HG03095 (cell line): Measurements from ENCODE around the gene MISP3.

Experiments used
- ATAC-seq: cut with Tn5 transposase; IDR thresholded peaks from one replicate; pipeline ENCODE4 v1.9.1; 2021; ENCODE audit warnings: moderate library complexity; ENCODE audit not compliant: unreplicated experiment

MISP3 gene

GRCh38 chr19:14101003-14101545 is 28.5 kb downstream of the MISP3 start:
- no peak for ATAC-seq

DNA sequence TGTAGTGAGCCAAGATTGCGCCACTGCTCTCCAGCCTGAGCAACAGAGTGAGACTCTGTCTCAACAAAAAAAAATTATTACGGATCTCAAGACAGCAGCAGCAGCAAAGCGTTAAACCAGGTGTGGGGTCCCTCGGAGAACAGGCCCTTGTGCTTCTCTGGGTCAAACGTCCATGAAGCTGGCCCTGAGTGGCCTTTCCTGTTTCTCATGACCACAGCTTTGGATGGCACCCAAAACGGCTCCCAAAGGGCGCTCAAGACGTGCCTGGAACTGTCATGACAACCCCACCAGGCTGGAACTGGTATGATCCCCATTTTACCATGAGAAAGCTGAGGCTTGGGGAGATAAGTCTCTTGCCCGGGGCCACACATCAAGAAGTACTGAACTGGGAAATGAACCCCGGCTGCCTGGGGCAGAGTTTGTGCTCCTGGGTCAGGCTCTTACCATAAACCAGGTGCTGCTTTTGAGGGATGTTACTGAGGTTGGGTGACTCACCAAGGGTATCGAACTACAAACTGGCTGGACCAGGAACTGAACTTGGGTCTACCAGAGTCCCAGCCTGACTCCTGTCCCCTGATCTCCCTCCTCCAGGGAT is 29.6 kb downstream of the MISP3 start:
- ATAC-seq, result no peak

- no peak for ATAC-seq
Measured at GRCh38 chr19:14102756-14103155, 30.2 kb downstream of the MISP3 start.

- ATAC-seq, result no peak
Measured at GRCh38 chr19:14103310-14103709, 30.7 kb downstream of the MISP3 start.

DNA sequence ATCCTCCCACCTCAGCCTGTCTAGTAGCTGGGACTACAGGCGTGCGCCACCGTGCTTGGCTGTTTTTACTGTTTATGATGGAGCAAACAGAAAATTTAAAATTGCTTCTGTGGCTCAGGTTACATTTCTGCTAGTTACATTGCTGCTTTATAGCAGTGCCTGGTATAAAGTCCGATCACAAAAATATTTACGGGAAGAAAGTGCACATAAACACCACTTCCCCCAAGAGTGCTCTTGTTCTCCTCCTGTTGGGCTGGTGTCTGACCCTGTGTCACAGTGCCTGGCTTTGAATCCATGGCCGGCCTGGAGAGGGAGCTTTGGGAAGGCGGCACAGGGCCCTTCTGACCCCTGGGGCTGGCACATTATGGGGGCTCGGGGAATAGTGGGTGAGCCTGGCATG is 33.1 kb downstream of the MISP3 start:
- no peak for ATAC-seq

DNA sequence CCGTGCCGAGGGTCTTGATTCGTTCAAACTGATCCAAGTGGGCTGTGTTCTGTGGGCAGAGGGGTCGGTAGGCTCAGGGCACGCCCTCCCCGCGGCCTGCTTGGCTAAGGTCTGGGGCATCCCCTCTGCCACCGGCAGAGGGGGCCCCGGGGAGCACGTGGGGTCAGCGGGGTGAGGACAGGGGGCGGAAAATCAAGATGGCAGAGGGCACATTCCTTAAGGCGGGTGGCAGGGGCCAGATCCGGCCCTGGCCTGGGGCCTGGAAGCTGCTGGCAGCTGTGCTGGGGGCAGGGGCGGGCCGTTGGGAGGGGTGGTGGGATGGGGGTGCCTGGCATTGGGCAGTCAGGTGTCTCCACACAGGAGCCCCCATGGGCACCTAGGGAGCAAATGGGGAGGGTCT is 34.3 kb downstream of the MISP3 start:
- ATAC-seq, result no peak

DNA sequence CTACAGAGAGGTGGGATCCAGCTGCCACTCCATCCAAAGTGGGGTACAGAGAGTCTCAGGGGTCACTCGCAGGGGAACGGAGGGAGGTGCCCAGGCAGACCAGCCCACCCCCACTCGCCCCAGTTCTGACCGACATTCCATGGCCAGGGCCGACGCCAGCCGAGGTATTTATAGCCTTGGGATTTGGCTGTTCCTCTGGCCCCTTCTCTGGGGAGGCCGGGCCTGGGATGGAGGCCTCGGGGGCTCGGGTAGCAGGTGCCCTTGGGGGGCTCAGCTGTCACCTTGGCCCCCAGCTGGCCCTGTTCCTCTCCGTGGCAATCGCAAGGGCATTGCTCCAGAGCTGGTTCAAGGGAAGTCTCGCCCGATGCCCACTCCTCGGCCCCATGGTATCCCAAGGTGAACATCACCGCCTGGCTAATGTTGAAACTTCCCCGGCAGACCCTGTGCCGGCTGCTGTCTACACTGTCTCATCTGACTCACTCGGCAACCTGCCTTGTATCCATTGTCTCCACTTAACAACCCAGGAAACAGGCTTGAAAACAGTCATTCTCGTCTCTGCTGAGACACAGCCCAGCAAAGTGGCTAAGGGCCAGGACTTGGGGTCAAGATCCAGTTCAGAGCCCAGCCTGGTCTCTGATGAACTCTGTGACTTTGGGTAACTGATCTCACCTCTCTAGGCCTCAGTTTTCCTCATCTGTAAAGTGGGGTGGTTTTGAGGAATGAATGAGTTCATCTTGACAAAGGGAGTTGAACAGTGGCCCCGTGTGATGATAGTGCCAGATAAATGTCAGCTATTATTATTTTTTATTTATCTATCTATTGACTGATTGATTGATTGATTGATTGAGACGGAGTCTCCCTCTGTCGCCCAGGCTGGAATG is 35.2 kb downstream of the MISP3 start:
- ATAC-seq, result no peak

GRCh38 chr19:14110650-14111049 is 38.1 kb downstream of the MISP3 start:
- ATAC-seq, result no peak

- no peak for ATAC-seq
Measured at GRCh38 chr19:14111486-14111885, 38.9 kb downstream of the MISP3 start.

- no peak for ATAC-seq
Measured at GRCh38 chr19:14112051-14112808, 39.6 kb downstream of the MISP3 start.

GRCh38 chr19:14112809-14113385 is 40.3 kb downstream of the MISP3 start:
- no peak for ATAC-seq

DNA sequence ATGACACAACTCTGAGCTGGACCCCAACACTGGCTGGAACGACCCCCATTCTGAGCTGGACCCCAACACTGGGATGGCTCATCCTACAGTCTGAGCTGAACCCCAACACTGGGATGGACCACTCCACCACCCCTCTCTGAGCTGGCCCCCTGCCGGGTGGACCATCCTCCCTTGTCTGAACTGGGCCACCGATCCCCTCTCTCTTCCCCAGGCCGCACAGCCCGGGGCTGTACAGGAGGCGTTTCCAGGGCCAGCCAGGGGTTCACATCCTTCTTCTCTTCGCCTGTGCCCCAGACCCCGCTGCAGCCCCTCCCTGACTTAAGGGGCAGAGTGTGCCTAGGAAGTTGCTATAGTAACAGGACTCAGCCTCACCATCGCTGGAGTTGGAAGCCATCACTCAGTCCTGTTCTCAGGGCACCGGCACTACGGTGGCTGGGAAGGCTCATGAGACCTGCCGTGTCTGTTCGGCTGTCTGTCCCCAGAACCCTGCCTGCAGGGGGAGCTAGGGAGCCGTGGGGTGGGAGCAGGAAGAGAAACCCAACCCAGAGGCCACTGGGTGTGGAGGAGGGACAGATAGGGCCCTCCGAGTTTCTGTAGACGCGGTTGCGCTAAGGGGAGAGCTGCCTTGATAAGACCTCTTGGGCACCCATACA is 41.3 kb downstream of the MISP3 start:
- ATAC-seq, result no peak

DNA sequence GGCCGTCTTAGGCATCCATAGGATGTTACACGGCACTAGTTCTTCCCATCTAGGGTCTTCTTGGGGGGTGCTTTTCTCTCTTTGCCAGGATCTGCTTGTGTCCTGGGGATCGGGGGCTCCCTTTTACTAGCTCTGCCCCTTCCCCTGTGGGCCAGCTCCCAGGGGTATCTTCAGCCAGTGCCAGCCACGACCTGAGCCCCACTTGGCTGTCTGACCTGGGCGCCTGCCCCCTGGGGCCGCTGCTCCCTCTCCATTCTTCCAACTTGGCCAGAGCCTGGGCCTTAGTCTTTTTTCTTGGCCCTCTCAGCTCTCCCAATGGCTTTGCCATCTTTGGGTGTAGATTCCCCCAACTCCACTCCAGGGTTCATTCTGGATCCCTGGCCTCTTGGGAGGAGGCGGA is 41.9 kb downstream of the MISP3 start:
- no peak for ATAC-seq

- ATAC-seq, result no peak
Measured at GRCh38 chr19:14114854-14115253, 42.3 kb downstream of the MISP3 start.

GRCh38 chr19:14115756-14116155 is 43.2 kb downstream of the MISP3 start:
- no peak for ATAC-seq

- no peak for ATAC-seq
Measured at GRCh38 chr19:14116525-14116917, 43.9 kb downstream of the MISP3 start.

GRCh38 chr19:14116918-14117578 is 44.5 kb downstream of the MISP3 start:
- peak; percentile 5 for ATAC-seq

- ATAC-seq, result peak; percentile 79
Measured at GRCh38 chr19:14117668-14118164, 45.1 kb downstream of the MISP3 start, which contains the start of gene PRKACA. PRKACA (minus strand) TSS chr19:14117762; CDS start chr19:14117547, 215 bp downstream.

GRCh38 chr19:14118165-14119051 is 45.8 kb downstream of the MISP3 start:
- ATAC-seq, result no peak
